ENCODE data around the gene LRPPRC. TPM values are rescaled to one million over a fixed set of nuclear protein-coding genes. Genes with fewer than 3 reads are reported as not detected.

Gene LRPPRC
- total and polyA plus RNA-seq, 9 of the 15 experiments (the other 6 are each of a cell fraction or from before 2014, with no cell fraction given), result 41.5 to 214 (median 138) TPM

DNA sequence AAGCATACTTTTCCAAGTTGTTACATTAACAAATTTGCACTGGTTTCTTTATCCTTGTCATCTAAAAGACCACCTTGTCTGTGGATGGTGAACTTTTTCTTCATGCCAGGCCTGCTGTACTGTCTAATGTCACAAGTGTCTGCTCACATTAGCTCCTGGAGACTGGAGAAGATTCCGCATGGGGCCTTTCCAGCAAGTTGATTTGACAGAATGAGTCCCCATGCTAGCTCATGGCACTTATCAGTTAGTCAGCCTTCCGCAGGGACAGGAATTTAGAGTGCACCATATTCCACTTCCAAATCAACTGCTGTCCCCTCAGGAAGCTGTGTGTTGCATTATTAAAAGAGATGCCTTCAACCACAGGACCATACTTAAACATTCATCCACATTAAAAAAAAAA is 41.4 kb upstream of the LRPPRC start (continued):
- TF ChIP-seq BRF1 (IDR thresholded peaks at IDR 0.05; ENCODE audit: borderline replicate concordance, extremely low read depth, insufficient read length) (no peak), FOXM1 (IDR thresholded peaks at IDR 0.05; ENCODE audit: low read depth) (no peak), FOXM1 (CRISPR knock-in tag; IDR thresholded peaks at IDR 0.05; ENCODE audit: low read depth) (no peak), GATA2 (CRISPR knock-in tag; IDR thresholded peaks at IDR 0.05) (no peak), TCFL5 (CRISPR knock-in tag; conservative IDR thresholded peaks at IDR 0.05) (no peak), TRIM24 (IDR thresholded peaks at IDR 0.05) (no peak), ELF1 (tag; IDR thresholded peaks at IDR 0.05) (no peak)
- TF ChIP-seq, protein P1, sequence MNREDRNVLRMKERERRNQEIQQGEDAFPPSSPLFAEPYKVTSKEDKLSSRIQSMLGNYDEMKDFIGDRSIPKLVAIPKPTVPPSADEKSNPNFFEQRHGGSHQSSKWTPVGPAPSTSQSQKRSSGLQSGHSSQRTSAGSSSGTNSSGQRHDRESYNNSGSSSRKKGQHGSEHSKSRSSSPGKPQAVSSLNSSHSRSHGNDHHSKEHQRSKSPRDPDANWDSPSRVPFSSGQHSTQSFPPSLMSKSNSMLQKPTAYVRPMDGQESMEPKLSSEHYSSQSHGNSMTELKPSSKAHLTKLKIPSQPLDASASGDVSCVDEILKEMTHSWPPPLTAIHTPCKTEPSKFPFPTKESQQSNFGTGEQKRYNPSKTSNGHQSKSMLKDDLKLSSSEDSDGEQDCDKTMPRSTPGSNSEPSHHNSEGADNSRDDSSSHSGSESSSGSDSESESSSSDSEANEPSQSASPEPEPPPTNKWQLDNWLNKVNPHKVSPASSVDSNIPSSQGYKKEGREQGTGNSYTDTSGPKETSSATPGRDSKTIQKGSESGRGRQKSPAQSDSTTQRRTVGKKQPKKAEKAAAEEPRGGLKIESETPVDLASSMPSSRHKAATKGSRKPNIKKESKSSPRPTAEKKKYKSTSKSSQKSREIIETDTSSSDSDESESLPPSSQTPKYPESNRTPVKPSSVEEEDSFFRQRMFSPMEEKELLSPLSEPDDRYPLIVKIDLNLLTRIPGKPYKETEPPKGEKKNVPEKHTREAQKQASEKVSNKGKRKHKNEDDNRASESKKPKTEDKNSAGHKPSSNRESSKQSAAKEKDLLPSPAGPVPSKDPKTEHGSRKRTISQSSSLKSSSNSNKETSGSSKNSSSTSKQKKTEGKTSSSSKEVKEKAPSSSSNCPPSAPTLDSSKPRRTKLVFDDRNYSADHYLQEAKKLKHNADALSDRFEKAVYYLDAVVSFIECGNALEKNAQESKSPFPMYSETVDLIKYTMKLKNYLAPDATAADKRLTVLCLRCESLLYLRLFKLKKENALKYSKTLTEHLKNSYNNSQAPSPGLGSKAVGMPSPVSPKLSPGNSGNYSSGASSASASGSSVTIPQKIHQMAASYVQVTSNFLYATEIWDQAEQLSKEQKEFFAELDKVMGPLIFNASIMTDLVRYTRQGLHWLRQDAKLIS (CRISPR knock-in tag; IDR thresholded peaks at IDR 0.05), result no peak
- TF ChIP-seq, protein P2, sequence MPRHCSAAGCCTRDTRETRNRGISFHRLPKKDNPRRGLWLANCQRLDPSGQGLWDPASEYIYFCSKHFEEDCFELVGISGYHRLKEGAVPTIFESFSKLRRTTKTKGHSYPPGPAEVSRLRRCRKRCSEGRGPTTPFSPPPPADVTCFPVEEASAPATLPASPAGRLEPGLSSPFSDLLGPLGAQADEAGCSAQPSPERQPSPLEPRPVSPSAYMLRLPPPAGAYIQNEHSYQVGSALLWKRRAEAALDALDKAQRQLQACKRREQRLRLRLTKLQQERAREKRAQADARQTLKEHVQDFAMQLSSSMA (CRISPR knock-in tag; IDR thresholded peaks at IDR 0.05), result no peak

Measured in K562 (cell line).